GM19023 (cell line): ENCODE results near the gene CRKL.
"Not testable (repeated sequence)": the region's sequence is repeated elsewhere in the genome, so short reads cannot be mapped to it uniquely, and the experiment has no call there.

ENCODE experiments used
- ATAC-seq: cut with Tn5 transposase; IDR thresholded peaks from one replicate; pipeline ENCODE4 v1.9.1; 2021; ENCODE audit warnings: mild to moderate bottlenecking, moderate library complexity; ENCODE audit not compliant: unreplicated experiment

CRKL gene, protein sequence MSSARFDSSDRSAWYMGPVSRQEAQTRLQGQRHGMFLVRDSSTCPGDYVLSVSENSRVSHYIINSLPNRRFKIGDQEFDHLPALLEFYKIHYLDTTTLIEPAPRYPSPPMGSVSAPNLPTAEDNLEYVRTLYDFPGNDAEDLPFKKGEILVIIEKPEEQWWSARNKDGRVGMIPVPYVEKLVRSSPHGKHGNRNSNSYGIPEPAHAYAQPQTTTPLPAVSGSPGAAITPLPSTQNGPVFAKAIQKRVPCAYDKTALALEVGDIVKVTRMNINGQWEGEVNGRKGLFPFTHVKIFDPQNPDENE

DNA sequence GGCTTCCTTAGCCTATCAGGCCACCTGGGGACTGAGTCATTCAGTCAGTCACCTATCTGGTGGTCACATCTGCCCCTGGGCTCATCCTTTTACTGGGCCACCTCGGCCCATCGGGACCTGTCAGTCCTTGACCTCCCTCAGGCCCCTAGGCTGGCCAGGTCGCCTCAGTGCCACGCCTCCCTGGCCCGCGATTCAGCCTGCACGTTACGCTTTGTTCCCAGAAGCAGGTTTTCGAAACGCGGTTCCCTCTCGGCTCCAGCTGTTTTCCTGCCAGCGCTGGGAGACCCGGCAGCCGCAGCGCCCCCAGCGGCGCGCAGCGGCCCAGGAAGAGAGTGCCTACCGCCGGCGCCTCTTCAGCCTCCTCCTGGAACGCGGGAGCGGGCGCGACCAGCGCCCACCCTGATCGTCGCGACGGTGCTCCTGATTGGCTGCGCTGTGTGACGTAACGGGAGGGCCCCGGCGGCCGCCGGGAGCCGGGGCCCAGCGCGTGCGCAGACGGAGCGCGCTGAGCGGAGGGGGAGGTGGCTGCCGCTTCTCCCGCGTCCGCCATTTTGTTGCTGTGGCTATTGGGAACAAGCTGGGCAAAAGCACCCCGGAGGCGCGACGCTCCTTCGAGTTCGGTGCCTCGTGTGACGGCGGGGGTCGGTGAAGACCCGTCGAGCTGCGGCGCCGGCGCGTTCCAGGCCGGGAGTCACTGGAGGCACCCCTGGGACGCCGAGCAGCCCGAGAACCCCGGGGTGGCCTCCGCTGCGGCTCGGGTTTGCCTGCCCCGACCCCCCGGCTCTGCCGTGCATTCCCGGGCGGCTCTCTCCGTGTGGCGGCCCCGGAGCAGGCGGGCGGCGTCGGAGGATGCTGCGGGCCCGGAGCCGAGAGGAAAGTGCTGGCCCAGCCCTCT is at the start of gene CRKL:
CRKL (plus strand) TSS at position 492 of the 895 bp plus-strand sequence. CDS start 528 bp downstream, outside the sequence.
- peak; percentile 91 for ATAC-seq

DNA sequence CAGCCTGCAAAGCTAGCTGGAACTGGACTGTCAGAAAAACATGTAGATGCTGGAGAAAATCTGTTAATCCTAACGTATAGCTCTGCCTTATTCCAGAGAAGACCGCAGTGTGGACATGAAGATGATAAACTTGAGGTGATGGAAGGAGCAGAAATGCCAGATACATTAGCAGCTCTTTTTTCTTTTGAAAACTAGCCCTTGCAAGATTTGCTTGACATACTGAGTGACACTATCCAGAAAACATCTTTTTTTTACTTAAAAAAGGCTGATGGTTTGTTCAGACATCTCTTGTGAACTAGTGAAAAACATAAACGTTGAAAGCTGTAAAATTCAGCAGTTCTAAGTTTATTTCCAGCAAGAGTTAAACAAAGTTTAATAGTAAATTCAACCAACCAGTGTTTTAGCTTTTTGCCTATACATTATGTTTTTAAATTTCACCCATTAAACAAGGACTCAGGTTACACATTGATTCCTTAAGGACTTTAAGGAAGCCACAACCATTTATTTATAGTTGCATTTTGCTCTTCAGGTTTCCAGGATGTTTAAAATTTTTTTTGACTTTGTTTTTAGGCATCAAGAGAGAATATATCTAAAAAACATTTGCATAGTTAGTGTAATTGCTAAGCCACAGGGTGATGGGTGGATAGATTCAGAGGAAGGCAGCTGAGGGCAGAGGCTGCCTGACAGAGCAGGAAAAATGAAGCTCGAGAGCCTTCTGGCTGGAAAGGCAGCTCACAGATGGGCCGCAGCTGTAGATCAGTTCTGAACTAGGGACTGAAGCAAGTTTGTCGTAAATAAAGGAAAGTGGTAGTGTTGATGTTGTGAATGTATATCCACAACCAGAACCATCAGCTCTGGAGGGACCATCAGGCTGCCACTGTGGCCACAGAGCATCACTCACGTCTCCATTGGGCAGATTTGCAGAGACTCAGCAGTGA is 48.9 kb upstream of the CRKL start:
- ATAC-seq = no peak

DNA sequence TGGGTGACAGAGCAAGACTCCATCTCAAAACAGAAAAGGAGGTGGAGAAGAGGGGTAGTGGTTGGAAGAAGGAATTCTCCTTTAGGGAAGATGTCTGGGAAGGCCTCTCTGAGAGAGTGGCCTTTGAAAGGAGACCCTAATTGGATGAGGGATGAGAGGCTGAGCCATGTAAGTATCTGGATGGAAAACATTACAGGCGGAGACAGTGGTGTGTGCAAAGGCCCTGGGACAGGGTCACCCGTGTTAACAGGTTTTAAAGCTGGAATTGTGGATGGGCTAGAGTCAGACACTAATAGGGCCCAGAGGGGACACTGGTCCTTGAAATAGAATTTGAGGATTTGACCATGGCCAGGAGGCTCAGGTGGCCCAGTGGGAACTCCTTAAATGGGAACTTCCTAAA is 48.0 kb upstream of the CRKL start:
- ATAC-seq = no peak

DNA sequence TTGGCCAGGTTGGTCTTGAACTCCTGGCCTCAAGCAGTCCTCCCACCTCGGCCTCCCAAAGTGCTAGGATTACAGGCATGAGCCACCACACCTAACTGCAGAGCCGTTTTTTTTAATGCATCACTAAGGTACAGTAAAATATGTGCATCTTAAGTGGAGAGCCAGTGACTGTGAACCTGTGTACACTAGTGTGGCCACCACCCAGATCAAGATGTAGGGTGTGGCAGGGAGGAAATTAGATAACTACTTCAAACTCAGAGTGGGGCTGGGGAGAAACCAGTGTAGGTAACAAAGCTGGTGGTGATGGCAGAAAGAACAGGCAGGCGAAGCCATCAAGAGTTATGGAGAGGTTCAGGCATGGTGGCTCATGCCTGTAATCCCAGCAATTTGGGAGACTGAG is 44.0 kb upstream of the CRKL start:
- no peak for ATAC-seq

DNA sequence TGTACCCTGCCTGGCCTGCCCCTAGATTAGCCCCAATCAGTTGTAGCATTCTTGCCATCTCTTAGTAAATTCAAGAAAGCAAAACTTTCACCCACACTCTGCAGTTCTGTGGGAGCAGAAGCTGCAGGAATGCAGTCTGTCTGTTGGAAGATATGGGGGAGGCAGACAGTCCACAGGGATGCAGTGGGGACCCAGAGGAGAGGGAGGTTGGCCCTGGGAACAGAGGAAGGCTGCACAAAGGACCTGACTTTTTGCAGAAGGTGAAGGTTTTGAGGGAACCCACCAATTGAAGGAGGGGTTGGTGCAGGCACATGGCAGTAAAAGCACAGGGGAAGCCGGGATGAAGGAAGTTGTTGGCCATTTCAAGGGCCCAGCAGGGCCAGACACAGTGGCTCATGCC is 41.9 kb upstream of the CRKL start:
- ATAC-seq = no peak

DNA sequence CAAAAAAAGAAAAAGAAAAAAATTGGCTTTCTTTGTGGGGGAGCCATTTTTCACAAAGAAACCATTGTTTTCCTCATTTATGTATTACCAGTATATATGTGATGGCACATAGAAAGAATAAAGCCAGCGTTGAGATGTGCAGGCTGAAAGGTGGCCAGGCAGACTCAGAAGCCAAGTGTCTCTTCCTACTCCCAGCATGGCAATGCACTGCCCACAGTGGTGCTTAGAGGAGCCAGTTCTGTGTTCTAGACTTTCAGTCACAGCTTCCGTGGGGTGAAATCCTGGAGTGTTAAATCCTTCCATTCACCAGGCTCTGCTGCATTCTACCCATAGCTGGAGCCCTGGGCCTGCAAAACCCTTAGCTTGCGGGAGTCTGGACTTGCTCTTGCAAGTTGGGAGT is 39.5 kb upstream of the CRKL start:
- no peak for ATAC-seq

DNA sequence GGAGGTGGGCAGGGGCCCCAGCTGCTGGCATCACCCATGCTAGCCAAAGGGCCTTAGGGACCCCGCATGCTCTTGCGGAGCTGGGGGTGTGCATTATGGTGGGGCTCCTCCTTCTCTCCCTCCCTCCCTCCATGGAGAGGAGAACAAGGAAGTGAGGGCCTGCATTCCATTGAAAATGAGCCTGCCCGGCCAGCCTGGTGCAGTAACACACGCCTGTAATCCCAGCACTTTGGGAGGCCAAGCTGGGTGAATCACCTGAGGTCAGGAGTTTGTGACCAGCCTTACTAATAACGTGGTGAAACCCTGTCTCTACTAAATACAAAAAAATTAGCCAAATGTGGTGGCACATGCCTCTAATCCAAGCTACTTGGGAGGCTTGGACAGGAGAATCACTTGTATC is 36.0 kb upstream of the CRKL start:
- no peak for ATAC-seq

DNA sequence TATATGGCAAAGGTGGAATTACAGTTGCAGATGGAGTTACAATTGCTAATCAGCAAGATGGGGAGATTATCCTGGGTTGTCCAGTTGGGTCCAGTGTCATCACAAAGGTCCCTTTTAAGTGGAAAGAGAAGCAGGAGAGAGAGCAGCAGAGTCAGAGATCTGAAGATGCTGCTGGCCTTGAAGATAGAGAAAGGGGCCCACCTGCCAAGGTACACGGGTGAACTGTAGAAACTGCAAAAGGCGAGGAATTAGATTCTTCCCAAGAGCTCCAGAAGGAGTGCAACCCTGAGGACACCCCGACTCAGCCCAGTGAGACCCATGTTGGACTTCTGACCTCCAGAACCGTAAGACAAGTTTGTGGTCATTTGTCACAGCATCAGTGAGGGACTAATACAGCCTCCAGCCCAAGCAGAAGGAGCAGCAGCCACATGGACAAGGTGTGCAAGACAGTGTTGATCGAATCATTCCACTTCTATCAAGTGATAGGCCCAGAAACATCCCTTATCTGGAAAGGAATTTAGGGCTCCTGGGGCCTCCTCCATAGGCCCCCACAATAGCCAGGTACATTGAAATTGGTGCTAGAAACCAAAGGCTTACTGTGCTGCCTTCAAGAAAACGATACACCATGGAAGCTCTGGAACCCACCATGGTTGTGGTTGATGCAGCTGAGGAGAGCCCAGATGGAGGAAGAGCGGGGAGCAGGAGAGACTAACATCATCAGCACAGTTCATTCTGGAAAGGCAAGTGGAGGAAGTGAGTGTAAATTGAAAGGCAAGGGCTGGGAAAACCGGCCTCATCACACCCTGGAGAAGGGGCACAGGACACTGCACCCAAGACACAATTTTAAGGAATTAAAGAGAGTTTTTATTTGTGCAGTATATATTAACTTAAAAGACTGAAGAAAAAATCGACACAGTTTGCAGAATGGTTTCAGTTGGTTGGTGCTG is 35.1 kb upstream of the CRKL start:
- no peak for ATAC-seq

DNA sequence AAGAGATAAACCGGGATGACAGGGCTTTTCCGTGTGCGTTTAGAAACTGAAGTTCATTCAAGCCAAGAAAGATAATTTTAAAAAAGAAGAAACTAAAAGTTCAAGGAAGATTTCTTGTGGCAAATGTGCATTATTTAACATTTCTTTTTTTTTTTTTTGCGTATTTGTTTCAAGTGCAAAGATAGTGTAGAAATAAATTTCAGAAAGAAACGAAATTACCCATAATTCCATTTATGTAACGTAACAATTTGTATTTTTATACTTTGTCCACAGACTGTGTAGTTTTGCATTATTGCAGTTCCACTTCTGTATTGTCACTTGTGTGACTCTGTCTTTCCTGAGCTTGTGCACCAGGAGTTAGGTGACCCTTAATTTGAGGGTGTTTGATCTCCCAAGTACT is 34.4 kb upstream of the CRKL start:
- ATAC-seq = no peak

DNA sequence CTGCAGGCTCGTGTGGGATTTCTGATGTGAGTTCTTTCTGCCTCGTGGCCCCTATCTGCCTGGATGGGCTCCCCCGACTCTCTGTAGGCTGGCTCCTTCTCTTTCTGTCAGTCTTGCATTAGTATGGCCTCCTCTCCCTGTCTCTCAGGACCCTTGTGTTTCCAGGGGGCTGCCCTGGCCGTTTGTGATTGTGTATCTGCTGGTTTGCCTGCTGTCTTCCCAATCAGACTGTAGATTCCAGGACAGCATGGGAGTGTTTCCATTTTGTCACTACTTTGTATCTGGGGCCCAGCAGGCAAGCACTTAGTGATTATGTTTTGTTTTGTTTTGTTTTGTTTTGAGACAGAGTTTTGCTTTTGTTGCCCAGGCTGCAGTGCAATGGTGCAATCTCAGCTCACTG is 32.8 kb upstream of the CRKL start:
- ATAC-seq = no peak

DNA sequence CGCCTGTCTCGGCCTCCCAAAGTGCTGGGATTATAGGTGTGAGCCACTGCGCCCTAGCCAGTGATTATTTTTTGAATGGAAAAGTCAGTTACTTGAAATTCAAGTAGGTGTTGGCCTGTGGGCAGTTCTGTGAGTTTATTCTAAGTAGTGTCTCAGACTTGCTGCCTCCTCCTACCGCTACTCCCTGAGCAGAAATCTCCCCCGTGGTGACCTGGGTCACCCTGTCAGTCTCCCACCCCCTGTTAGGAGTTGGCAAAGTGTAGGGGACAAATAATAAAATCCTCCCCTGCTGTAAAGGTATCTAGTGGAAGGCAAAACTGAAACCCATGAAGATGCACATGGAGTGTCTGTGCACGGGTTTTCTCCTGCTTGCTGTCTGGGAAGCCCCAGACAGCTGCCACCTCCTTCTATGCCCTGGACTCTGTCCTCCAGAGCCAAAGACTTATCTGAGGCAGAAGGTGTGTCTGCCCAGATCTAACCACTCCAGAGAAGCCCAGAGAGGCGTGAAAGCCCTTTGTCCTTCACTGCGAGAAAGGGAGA is 32.1 kb upstream of the CRKL start:
- ATAC-seq = no peak

DNA sequence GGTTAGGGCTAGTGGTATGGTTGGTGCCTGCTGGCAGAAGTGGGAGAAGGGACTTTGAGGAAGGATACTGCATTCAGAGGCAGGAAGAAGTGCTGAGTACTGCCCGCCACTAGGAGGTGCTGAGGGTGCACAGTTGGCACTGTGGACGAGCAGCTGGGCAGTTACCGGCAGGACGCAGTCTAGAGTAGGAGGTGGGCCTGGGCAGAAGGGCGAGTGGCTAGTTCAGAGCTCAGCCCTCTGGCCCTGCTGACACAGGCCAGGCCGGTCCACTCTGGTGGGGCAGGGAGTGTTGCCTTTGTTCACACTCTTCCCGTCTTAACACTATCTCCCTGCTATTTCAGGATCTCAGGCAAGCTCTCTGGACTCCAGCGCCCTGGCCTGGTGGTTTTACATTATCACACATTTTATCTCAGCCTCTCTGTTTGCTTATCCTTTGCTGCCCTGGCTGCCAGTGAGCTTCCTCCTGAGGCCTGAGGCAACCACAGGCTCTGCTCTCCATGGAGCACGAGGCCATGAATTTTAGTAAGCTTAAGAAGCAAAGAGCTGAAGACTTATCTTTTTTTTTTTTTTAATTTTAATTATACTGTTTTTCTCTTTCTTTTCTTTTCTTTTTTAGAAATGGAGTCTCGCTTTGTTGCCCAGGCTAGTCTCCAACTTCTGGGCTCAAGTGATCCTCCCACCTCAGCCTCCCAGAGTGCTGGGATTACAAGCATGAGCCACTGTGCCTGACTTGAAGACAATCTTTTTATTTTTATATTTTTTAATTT is 31.5 kb upstream of the CRKL start:
- ATAC-seq = no peak

DNA sequence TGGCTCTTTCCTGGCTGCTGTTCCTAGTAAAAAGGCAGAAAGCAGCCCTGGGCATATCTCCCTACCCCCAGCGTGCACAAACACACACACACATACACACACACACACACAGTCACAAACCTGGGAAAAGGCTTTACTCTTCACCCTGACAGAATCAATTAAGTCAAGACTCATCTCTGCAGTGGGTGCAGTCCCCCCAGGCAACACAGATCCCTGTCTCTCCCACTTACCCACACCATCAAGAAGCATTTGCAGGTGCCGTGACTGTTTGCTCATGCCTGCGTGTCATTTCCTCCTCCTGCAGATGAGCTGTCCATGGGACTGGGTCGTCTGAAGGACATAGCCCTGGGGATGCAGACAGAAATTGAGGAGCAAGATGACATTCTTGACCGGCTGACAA is 29.8 kb upstream of the CRKL start:
- ATAC-seq = no peak

DNA sequence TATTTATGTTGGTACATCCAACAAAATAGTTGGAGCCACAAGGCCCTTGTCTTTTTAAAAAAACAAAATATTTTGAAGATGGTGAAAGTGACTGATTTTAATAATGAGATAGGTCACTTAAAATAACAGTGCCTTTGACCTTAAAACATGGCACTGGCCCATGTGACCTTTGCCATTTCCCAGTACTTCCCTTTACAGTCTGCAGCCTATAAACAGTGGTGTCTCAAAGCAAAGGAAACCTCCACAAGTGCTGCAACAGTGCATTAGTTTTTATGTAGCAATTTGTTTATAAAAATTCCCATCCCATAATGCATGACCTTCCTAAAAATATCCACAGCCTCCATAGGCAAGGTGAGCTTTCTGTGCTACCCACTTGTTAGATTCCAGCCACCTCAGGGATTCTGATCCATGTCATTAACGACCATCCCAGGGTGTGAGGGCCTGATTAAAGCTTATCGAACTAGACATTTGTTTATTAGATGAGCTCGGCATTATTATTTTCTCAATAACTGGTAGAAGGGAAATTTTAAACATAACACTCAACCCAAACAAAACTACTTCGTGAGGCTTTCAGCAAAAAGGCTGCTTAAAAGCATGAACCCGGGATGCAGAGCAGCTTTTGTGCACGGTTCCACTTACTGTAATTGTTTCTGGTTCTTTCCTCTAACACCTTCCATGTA is 28.0 kb upstream of the CRKL start:
- ATAC-seq = no peak

DNA sequence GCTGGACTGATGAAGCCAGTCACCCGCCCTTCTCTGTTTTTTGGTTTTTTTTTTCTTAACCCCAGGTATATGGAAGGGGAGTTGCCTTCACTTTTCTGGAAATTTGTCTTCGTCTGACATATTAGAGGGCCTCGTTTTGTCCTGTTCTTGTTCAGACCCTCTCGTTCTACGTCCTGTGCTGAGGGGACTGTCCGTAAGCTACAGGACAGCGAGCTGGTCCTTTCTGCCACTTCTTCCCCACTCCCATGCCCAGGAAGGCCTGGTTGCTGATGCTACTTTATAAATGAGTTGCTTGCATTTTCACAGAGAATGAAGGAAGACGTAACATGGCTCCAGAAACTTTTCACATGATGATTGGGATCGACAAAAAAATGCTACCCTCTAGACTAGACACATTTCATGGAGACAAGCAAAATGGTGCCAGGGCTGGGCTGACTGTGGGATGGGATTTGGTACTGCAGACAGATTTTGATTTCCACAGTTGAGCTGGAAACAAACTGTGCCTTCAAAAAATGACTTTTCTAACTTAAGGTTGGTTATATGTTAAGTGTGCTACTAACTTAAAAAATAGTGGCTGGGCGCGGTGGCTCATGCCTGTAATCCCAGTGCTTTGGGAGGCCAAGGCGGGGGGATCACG is 27.2 kb upstream of the CRKL start:
- no peak for ATAC-seq

DNA sequence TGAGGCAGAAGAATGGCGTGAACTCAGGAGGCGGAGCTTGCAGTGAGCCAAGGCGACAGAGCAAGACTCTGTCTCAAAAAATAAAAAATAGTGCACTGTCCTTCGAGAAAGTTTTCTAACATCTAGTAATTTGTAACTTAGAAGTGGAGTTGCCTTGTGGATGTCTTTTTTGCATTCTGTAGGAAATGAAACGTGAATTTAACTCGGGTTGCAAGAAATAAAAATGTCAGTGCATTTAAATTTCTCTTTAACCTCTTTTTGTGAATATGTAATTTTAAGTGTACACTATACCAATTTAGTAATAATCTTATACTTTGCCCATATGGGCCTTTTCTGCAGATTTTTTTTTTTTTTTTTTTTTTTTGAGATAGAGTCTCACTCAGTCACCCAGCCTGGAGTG is 26.2 kb upstream of the CRKL start:
- no peak for ATAC-seq

DNA sequence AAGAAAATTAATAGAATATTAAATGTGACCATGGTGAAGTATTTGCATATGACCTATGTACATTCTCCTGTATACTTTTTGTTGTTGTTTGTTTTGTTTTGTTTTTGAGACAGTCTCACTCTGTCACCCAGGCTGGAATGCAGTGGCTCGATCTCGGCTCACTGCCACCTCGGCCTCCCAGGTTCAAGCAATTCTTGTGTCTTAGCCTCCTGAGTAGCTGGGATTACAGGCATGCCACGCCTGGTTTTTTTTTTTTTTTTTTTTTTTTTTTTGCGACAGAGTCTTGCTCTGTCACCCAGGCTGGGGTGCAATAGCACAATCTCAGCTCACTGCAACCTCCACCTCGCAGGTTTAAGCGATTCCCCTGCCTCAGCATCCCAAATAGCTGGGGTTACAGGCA is 19.5 kb upstream of the CRKL start:
- not testable (repeated sequence) for ATAC-seq

DNA sequence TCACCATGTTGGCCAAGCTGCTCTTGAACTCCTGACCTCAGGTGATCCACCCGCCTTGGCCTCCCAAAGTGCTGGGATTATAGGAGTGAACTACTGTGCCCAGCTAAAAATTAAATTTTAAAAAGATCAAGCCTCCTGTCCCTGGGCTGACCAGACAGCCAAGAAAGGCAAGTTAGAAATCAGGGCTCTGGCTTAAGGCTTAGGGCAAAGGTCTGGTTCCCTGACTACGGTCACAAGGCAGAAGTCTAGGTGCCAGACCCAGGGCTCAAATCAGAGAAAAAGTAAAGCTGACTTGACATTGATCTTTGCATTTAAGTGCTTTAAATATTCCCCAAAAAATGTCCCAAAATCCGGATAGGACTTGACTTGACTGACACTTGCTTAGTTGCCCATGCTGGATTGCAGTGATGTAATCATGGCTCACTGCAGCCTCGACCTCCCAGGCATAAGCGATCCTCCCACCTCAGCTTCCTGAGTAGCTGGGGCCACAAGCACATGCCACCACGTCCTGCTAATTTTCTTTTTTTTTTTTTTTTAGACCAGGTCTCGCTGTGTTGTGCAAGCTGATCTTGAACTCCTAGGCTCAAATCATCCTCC is 17.3 kb upstream of the CRKL start:
- ATAC-seq = no peak
